NCI-H1048 (cell line): ENCODE measurements around the gene EPB41L3.

ENCODE experiments used
- DNase-seq: peaks from one replicate; lab custom pipeline; 2025; lab: John Stamatoyannopoulos, UW

Gene EPB41L3

GRCh38 chr18:5451871-5452270 lies 91.9 kb downstream of the EPB41L3 start:
- no peak for DNase-seq

DNA sequence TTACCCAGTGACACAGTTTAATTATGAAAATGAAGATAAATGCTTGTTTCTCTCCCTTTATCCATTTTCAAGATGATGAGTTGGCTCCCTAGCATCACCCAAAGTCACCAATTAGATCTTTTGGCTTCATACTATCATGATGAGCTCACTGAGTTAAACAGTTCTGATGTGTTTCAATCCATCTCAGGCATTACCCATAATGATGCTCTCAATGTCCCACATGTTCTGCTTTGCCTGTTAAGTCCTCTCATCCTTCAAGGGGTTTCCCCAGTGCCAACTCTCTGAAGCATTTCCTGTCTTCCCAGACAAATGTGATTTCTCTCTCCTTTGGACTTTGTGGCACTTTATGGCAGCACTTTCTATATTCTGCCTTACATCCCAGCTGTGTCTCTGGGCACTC lies 92.6 kb downstream of the EPB41L3 start:
- no peak for DNase-seq

DNA sequence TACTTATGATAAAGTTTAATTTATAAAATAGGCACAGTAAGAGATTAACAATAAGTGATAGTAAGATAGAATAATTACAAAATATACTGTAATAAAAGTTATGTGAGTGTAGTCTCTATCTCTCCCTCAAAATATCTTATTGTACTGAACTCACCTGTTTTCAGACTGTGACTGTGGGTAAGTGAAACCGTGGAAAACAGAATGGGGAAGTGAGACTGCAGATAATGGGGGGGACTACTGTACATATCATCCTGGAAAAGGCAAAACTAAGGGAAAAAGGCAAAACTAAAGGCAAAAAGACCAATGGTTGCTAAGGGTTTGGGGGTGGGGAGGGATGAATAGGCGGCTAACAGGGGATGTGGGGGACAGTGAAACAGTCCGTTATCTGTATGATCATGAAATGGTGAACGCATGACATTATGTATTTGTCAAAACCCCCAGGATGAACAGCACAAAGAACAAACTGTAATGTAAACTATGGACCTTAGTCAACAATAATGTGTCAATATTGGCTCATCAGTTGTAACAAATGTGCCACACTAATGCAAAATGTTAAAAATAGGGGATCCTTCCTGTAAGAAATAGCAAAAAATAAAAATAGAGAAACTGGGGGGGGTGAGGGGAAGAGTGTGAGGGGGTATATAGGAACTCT lies 93.8 kb downstream of the EPB41L3 start:
- no peak for DNase-seq

DNA sequence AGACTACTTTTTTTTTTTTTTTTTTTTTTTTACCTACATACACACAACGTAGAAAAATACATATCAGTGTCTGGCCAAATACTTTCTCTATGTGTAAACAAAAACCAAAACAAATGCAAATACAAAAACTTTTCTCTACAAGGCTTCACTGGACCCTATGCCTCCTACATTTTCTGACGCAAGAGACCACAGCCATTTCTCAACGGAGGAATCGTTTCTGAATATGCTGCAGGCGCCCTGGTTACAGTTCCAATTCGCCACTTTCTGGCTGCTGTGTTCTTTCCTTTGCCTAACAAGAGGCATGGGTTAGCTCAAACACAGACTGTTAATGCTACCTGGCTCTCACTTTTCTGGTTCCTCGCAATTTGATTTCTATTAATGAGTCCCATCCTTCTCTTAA lies 96.4 kb downstream of the EPB41L3 start:
- DNase-seq: no peak

DNA sequence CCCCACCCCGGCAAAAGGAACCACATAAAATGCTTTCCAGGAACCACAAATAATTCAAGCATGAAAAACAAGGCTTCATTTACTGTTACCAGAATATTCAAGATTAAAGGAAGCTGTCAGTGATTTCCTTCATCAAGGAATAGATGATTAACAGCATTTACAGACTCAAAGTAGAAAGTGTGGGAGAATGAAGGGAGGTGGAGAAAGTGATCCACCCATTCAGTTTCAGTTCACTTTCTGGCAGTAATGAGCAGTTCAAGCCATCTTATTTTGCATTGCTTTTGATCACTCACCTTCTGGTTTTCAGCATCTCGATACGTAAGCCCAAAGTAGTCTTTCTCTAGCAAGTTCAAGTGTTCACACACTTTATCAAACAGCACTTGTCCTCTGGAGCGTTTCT lies 99.0 kb downstream of the EPB41L3 start:
- DNase-seq: no peak

DNA sequence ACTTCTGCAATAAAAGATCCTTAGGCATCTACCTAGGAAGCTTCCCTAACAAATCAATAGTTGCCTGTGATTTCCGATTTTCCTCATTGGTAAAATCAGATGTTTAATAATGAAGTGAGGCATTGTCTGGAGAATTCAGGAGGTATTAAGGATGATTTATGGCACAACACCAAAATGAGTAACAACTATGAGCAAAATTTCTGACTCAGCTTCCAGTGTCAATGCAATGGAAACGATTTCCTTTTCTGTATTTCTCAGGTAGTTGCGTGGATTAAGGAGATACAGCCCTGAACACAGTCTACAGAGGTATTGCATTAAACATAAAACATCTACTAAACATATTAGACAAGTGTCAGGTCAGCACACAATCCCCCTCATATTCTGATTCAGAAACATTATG lies 99.5 kb downstream of the EPB41L3 start:
- DNase-seq: no peak

DNA sequence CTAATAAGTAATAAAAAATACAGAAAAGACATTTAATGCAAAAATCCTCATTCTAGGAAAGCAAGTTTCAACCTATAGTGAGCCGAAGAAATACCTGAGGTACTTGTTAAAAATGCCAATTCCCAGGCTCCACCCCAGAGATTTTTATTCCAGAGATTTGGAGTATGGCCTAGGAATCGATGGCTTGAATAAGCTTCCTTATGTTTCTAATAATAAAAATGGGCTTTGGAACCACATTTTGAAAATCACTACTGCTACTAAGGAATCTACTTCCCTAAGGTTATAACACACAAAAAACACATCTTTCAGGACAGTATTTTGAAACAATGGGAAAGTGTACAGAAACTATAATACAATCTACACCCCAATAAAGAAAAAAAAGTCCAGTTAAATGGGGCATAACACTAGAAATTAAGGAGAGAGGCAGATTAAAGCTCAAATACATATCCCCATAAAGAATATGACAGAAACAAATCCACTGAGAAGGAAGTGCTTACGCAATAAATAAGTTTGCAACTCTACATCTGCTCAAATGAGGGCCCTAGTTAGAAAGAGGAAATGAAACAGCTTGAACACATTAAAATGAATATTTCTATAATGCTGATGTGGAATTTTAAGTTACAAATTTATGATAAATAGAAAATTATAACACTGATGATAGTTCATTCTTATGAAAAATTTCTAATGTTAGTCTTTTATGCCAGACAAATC lies 103.7 kb downstream of the EPB41L3 start:
- no peak for DNase-seq

DNA sequence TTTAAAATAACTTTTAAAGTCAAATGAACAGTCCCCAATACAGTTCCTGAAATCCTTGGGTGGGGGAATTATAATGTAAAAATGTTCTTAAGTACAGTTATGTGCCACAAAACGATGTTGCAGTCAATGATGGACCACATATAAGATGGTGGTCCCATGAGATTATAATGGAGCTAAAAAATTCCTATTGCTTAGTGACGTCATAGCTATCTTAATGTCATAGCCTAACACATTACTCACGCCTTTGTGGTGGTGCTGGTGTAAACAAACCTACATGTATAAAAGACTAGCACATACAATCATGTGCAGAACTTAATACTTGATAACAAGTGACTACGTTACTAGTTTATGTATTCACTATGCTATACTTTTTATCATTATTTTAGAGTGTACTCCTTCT lies 109.4 kb downstream of the EPB41L3 start:
- DNase-seq: no peak

DNA sequence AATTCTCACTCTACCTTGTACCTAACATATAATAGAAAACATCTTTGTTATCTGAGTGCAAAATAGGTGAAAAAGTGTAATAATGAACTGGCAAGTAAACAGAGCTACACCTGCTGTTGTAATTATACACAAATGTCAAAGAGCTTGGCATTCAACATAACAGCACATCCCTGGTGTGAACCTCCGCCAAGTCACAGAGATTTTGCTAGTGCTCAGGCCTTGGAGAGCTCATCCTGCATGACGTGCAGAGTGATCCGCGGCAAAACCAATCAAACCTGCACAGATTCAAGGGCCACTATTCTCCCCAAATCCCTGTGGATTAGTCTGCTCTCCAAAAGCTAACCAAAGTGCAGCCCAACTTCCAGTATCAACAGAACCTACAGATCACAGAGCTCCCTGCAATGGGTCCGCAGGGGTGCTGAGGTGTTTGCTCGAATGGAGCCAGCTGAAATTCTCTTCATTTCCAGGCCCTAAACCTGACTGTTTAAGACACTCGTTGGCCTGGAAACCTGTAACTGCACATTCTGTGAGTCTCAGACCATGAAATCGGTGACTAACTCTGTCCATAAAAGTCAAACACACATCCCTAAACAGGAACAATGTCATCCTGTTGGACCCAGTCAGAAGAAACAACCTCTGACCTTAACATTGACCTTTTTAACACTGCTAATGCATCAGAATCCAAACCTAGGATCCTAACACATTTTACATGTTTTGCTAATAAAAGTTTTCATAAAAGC lies 111.8 kb downstream of the EPB41L3 start:
- no peak for DNase-seq

DNA sequence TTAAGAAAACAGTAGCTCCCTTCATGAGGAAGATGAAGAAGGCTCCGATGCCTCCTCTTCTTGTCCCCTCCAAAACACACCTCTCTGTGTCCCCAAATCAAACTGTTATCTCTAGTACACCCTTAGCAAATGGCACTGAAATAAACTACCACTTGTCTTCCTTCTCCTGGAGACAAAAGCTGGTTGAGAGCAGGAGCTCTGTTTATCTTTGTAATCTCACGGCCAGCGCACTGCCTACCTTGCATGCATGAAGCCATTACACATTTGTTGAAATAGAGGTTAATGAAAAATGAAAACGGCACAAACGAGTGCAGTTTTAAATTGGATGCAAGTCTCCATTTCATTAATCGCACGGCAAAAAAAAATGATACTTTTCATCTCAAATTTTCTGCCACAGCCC lies 113.7 kb downstream of the EPB41L3 start:
- DNase-seq: no peak

- no peak for DNase-seq
Observed at GRCh38 chr18:5429681-5430080, 114.1 kb downstream of the EPB41L3 start.

- no peak for DNase-seq
Observed at GRCh38 chr18:5425721-5426120, 118.1 kb downstream of the EPB41L3 start.

GRCh38 chr18:5424903-5425664 lies 118.7 kb downstream of the EPB41L3 start:
- no peak for DNase-seq

DNA sequence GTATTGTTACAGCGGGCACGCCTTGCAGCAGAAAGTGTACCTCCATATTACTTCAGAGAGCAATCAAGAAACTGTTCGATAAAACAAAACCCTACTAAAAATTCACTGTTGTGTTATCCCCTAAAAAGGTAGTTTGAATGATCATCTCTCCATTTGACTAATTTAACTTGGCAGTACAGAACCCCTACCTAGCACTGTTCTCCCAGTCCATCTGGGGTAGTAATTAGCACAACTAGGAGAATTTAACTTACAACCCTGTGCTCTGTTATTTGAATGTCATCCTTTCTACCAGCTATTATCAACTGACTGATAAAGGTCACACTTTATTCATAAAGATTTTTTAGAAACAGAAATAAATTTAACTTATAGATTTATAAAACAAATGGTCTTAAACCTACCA lies 121.2 kb downstream of the EPB41L3 start:
- DNase-seq: no peak

DNA sequence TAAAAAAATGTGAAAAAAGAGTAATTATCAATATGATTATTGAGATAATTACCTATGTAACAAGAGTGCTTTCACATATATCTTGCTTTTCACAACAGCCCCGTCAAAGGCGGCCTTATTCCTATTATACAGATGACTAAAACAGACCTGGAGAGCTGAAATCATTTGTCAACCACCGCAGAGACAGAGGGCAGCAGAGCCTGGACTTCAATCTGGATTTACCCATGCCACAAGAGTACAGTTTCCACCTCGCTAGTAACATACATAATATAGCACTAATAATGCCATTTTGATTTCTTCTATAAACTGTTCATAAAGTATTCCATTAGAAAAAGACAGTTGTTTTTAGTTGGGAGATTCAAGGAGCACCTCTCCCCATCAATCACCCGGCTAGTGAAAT lies 121.8 kb downstream of the EPB41L3 start:
- no peak for DNase-seq

- no peak for DNase-seq
Observed at GRCh38 chr18:5420906-5421305, 122.9 kb downstream of the EPB41L3 start.

DNA sequence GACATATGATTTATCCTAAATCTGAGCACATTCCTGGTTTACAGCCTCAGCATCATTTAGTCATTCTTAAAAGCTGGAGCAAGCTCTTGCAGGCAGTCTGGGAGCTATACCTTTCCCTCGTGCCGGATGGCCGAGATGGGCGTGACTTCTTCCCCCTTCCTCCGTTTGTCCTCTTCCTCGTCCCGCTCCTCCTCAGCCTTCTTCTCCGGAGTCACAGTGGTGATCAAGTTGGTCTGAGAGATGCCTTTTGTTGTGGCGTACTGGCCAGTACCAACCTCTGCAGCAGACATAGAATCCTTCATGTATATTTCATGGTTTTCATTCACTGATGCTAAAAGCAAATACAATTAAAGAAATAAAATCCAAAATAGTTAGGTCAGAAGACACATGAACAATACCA lies 124.2 kb downstream of the EPB41L3 start:
- DNase-seq: no peak

DNA sequence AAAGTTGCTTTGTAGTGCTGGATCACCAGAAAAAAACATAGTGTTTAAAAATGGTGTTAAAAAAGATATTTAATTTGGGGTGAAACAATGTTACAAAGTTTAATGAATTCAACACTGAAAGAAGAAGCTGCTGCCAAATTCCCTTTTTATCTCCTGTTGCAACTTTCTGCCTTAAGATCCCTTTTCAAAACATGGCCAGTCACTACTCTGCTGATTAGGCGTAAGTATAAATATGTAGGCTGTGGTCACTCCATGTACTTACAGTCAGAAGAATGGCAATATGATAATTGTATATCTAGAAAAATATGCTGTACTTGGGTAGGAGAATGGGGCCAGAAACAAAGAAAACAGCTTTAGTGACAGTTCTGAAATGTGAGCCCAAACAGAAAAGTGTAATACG lies 124.8 kb downstream of the EPB41L3 start:
- no peak for DNase-seq

GRCh38 chr18:5417342-5417741 lies 126.5 kb downstream of the EPB41L3 start:
- DNase-seq: no peak

GRCh38 chr18:5416112-5416511 lies 127.7 kb downstream of the EPB41L3 start:
- DNase-seq: no peak

GRCh38 chr18:5415665-5416064 lies 128.1 kb downstream of the EPB41L3 start:
- DNase-seq: no peak

GRCh38 chr18:5415031-5415430 lies 128.8 kb downstream of the EPB41L3 start:
- no peak for DNase-seq

DNA sequence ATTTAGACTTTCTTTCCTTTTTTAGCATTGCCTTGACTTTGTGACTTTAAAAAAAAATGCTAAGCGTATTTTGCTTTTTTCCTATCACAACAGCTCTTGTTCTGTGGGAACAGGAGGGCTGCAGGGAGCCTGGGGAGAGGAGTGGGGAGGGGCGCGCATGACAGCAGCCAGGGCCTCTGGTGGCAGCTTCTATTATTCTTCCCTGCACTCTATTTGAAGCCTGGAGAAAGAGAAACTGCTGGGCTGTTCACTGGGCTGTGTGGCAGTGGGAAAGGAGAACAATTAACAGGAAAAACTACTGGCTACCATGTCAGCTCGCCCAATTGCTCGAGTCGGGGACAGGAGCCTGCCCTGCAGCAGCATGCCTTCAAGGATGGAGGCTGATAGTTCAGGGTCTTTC lies 129.3 kb downstream of the EPB41L3 start:
- no peak for DNase-seq
